ENCODE data around the gene CDH16.

- no peak for TF ChIP-seq POLR2A (IDR thresholded peaks at IDR 0.05; ENCODE audit: low read length)
- no peak for TF ChIP-seq GATA1 (IDR thresholded peaks at IDR 0.05; ENCODE audit: low read depth, low read length)
Observed at GRCh38 chr16:66936462-66936861, 17.8 kb upstream of the CDH16 start.
